Progenitor cell of endocrine pancreas (in vitro differentiated cells): ENCODE measurements around the gene PAPSS1. TPM values are rescaled to one million over a fixed set of nuclear protein-coding genes. Genes with fewer than 3 reads are reported as not detected.
A peak's percentile ranks its signal among the peaks of the same experiment; 100 is the strongest.

Experiments used
- DNase-seq: peaks from one replicate; pipeline ENCODE4 v3.0.0; 2021; ENCODE audit warnings: low spot score; ENCODE audit not compliant: unreplicated experiment
- H3K27ac Mint-ChIP-seq: 2 replicates; pipeline ENCODE4 v1.8.0; 2021; ENCODE audit warnings: mild to moderate bottlenecking, moderate library complexity, mixed read lengths
- H3K27me3 Mint-ChIP-seq: 2 replicates; pipeline ENCODE4 v1.8.0; 2021; ENCODE audit warnings: mixed read lengths
- H3K36me3 Mint-ChIP-seq: 2 replicates; pipeline ENCODE4 v1.8.0; 2022; ENCODE audit warnings: mixed read lengths; ENCODE audit not compliant: insufficient read depth
- H3K4me1 Mint-ChIP-seq: 2 replicates; pipeline ENCODE4 v1.8.0; 2021; ENCODE audit warnings: low read depth, mixed read lengths
- H3K4me3 Mint-ChIP-seq: 2 replicates; pipeline ENCODE4 v1.8.0; 2021; ENCODE audit warnings: low read depth, mild to moderate bottlenecking, moderate library complexity, mixed read lengths
- H3K9me3 Mint-ChIP-seq: 2 replicates; pipeline ENCODE4 v1.8.0; 2021; ENCODE audit warnings: low read depth, mixed read lengths
- CTCF ChIP-seq: fragments of 200-600 bp; sonication (generic); IDR thresholded peaks from one replicate; pipeline ENCODE4 v1.5.0; 2021; ENCODE audit warnings: antibody characterized with exemption, mild to moderate bottlenecking; ENCODE audit not compliant: unreplicated experiment
- total RNA-seq: library from RNA; stranded (reverse); gene quantifications from 2 replicates; pipeline ENCODE4 v1.2.1, GENCODE V29; 2021

PAPSS1 gene
- total RNA-seq, 1 donor from 2014 or later, result 136 TPM

GRCh38 chr4:107742791-107743190, 22.8 kb upstream of the PAPSS1 start:
- Mint-ChIP-seq H3K27me3 (no peaks in the 10 kb centered on the region), H3K4me3 (no peak overlapping the region), H3K36me3 (no peaks in the 10 kb centered on the region), H3K4me1 (peaks cover 1% of the 10 kb centered on the region), H3K9me3 (peaks cover 8% of the 10 kb centered on the region), H3K27ac (no peak overlapping the region)
- no peak for DNase-seq
- TF ChIP-seq CTCF, result no peak

GRCh38 chr4:107742196-107742595, 22.2 kb upstream of the PAPSS1 start:
- Mint-ChIP-seq H3K27me3 (no peaks in the 10 kb centered on the region), H3K27ac (no peak overlapping the region), H3K9me3 (peaks cover 8% of the 10 kb centered on the region), H3K36me3 (no peaks in the 10 kb centered on the region), H3K4me1 (peaks cover 5% of the 10 kb centered on the region), H3K4me3 (no peak overlapping the region)
- DNase-seq, result no peak
- no peak for TF ChIP-seq CTCF

GRCh38 chr4:107740950-107741701, 21.1 kb upstream of the PAPSS1 start:
- Mint-ChIP-seq H3K27ac (peak overlapping the region; percentile 47), H3K4me1 (peaks cover 8% of the 10 kb centered on the region), H3K27me3 (no peaks in the 10 kb centered on the region), H3K36me3 (no peaks in the 10 kb centered on the region), H3K4me3 (no peak overlapping the region), H3K9me3 (peaks cover 8% of the 10 kb centered on the region)
- no peak for DNase-seq
- TF ChIP-seq CTCF, result no peak

- Mint-ChIP-seq H3K4me3 (no peak overlapping the region), H3K27ac (peak overlapping the region; percentile 47), H3K36me3 (no peaks in the 10 kb centered on the region), H3K27me3 (no peaks in the 10 kb centered on the region), H3K4me1 (peaks cover 8% of the 10 kb centered on the region), H3K9me3 (peaks cover 5% of the 10 kb centered on the region)
- TF ChIP-seq CTCF, result peak; percentile 36
- no peak for DNase-seq
These were observed 20.3 kb upstream of the PAPSS1 start for GRCh38 chr4:107740381-107740780.

DNA sequence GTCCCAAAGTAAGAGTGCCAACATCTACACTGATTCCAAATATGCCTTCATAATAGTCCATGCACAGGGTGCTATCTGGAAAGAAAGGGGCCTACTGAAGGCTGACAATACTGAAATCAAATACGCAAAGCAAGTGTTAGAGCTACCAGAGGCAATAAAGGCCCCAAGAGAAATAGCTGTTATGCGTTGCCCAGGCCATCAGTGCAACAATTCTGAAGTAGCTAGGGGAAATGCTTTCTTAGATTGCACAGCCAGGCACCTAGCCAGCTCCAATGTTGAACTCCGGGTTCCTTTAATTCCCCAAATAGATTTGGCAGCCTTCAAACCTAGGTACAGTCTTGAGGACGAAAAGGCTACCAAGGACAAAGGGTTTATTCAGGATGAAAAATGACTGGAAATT, 17.4 kb upstream of the PAPSS1 start:
- H3K27ac Mint-ChIP-seq, result no peak overlapping the region
- no peaks in the 10 kb centered on the region for H3K9me3 Mint-ChIP-seq
- no peak for DNase-seq
- H3K27me3 Mint-ChIP-seq, result no peaks in the 10 kb centered on the region
- no peak overlapping the region for H3K4me3 Mint-ChIP-seq
- peaks cover 11% of the 10 kb centered on the region for H3K4me1 Mint-ChIP-seq
- TF ChIP-seq CTCF, result no peak
- no peaks in the 10 kb centered on the region for H3K36me3 Mint-ChIP-seq
